HG02943 (cell line): ENCODE results near the gene CD38.

Source experiments
- ATAC-seq: cut with Tn5 transposase; IDR thresholded peaks from one replicate; pipeline ENCODE4 v1.9.1; 2021; ENCODE audit warnings: mild to moderate bottlenecking, low read depth, moderate library complexity; ENCODE audit not compliant: unreplicated experiment

CD38 gene

DNA sequence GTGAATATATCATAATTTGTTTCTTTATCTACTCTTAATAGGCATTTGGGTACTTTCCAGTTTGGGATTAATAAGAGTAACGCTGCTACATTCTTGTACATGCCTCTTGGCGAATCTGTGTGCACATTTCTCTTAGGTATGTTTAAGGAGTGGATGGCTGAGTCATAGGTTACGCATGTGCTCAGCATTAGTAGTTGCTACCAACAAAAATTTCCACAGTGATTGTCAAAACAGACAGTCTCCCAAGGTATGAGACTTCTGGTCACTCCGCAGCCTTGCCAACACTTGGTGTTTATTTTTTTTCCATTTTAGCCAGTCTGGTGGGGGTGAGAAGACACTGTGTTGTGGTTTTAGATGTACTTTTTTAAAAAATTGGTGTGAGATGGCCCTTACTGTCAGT is 115.8 kb downstream of the CD38 start:
- ATAC-seq = no peak

GRCh38 chr4:15894393-15894792 is 116.3 kb downstream of the CD38 start:
- ATAC-seq = no peak

DNA sequence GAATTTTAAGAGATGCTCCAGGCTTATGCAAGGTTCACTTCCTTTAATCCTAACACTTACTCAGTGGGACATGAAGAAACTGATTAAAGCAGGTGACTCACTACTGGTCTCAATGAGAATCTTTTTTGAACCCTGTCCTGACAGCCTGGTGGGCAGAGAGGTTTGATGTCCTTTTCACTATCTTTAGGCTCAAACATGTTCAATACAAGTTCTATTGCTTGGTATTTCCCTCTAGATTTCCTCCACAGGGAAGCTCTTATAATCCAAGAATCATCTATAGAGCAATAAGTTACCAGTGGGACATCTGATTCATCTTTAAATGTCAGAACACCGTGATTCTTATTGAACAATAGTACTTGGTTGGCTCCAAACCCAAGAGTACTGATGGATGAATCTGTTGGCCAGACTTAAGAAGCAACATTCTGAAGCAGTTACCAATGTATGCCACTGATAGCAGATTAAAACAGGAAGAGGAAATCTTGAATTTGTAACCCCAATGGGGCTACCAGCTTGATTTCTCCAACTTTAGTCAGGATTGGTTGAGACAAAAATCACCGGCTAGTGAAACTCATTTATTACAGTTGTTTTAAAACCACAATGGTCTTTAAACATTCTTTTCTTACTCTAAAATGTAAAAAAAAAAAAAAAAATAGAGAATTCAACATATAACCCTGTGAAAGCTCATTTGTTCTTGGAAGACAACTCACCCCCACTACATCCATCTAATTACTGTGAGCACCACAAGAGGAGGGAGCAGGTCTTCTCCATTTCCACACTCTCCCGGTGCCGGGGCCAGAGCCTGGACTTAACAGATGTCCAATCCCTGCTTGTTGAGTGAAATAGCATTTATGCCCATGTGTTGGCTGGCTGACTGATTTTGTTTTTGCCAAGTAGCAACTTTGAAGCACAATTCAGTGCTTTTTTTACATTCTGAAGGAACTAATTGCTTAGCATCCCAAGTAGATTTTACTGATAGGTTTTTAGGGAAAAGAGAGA is 117.1 kb downstream of the CD38 start:
- no peak for ATAC-seq

GRCh38 chr4:15897577-15897976 is 119.4 kb downstream of the CD38 start:
- no peak for ATAC-seq

DNA sequence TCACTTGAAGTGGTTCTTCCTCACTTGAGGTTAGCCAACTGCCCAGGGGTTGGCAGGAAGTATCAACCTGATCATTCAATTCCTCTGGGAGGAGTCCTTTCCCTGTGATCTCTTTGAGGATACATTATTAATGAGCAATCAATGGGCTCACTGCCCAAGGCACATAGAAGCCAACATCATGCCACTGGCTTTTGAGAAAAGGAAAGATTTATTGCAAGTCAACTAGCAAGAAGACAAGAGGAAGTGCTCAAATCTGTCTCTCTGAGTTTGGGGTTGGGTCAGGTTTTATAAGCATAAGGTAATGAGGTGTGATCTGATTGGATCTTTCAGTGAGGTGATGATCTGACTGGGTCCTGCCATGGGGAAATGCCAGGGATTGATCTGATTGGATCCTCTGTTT is 120.8 kb downstream of the CD38 start:
- ATAC-seq = no peak

- no peak for ATAC-seq
Measured at GRCh38 chr4:15899511-15899910, 121.4 kb downstream of the CD38 start.

- ATAC-seq = no peak
Measured at GRCh38 chr4:15901007-15901406, 122.9 kb downstream of the CD38 start.

DNA sequence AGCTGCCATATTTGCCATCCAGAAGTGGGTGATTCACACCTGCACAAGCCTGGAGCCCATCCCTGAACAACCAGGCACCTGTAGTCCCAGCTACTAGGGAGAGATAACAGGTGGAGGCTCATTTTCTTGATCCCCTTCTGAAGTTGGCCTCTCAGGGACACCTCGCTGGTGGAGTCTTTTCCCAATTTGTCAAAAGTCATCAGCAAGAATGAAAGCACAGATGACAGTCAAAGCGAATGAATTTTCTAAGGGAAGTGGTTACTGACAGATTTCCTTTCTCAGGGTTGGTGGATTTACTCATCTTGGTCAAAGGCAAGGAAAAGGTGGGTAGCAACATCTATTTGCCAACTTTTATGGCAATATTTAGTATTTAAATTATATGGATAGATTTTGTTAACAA is 123.9 kb downstream of the CD38 start:
- ATAC-seq = no peak

GRCh38 chr4:15902746-15903145 is 124.6 kb downstream of the CD38 start:
- no peak for ATAC-seq
